ENCODE measurements around the gene PRR30. TPM values are rescaled to one million over a fixed set of nuclear protein-coding genes. Genes with fewer than 3 reads are reported as not detected.
A peak's percentile ranks its signal among the peaks of the same experiment; 100 is the strongest.
"Not testable (repeated sequence)": the region's sequence is repeated elsewhere in the genome, so short reads cannot be mapped to it uniquely, and the experiment has no call there.

PRR30 gene
- total RNA-seq, 2 donors from 2014 or later, result not detected

GRCh38 chr2:27122791-27123190 is 16.4 kb downstream of the PRR30 start:
- TF ChIP-seq CTCF (IDR thresholded peaks at IDR 0.05), result no peak
- Histone ChIP-seq H3K4me3 (peak overlapping the region in 1 of 2 donors; percentile 62), H3K27me3 (no peaks in the 10 kb centered on the region), H3K36me3 (no peaks in the 10 kb centered on the region), H3K4me1 (peaks cover 0 to 25% of the 10 kb centered on the region in 2 donors), H3K9me3 (no peaks in the 10 kb centered on the region), H3K27ac (peak overlapping the region; percentile 43 to 71)
- DNase-seq (ENCODE audit: low spot score), result no peak

GRCh38 chr2:27121906-27122305 is 17.3 kb downstream of the PRR30 start:
- no peak for DNase-seq (ENCODE audit: low spot score)
- Histone ChIP-seq H3K36me3 (no peaks in the 10 kb centered on the region), H3K27me3 (no peaks in the 10 kb centered on the region), H3K4me1 (peaks cover 0 to 25% of the 10 kb centered on the region in 2 donors), H3K9me3 (no peaks in the 10 kb centered on the region), H3K27ac (no peak overlapping the region), H3K4me3 (no peak overlapping the region)
- no peak for TF ChIP-seq CTCF (IDR thresholded peaks at IDR 0.05)

- H3K9me3 ChIP-seq; H3K27ac ChIP-seq; DNase-seq (ENCODE audit: low spot score); H3K27me3 ChIP-seq; H3K36me3 ChIP-seq: not testable (repeated sequence)
- Histone ChIP-seq H3K4me1 (peaks cover 0 to 25% of the 10 kb centered on the region in 2 donors), H3K4me3 (peak overlapping the region in 1 of 2 donors; percentile 50)
Measured at GRCh38 chr2:27119330-27119670, 19.9 kb downstream of the PRR30 start.

GRCh38 chr2:27118525-27119329 is 20.5 kb downstream of the PRR30 start, which contains the start of gene CGREF1:
CGREF1 (minus strand) TSS chr2:27119128; CDS start chr2:27104366, 14,762 bp downstream.
- no peak for DNase-seq (ENCODE audit: low spot score)
- Histone ChIP-seq H3K4me1 (peaks cover 0 to 20% of the 10 kb centered on the region in 2 donors), H3K27me3 (no peaks in the 10 kb centered on the region), H3K27ac (no peak within 1 kb of the TSS), H3K4me3 (peak within 1 kb of the TSS; percentile 41 to 50), H3K36me3 (no peaks in the 10 kb centered on the region), H3K9me3 (no peaks in the 10 kb centered on the region)
- no peak for TF ChIP-seq CTCF (IDR thresholded peaks at IDR 0.05)

GRCh38 chr2:27117995-27118524 is 21.1 kb downstream of the PRR30 start:
- H3K4me3 ChIP-seq, result peak overlapping the region; percentile 41 to 50
- H3K27ac ChIP-seq, result no peak overlapping the region
- no peak for TF ChIP-seq CTCF (IDR thresholded peaks at IDR 0.05)
- no peaks in the 10 kb centered on the region for H3K36me3 ChIP-seq
- H3K27me3 ChIP-seq, result no peaks in the 10 kb centered on the region
- no peak for DNase-seq (ENCODE audit: low spot score)
- H3K4me1 ChIP-seq, result peaks cover 0 to 16% of the 10 kb centered on the region in 2 donors
- no peaks in the 10 kb centered on the region for H3K9me3 ChIP-seq

- no peak for DNase-seq (ENCODE audit: low spot score)
- H3K36me3 ChIP-seq, result no peaks in the 10 kb centered on the region
- H3K27ac ChIP-seq, result no peak overlapping the region
- TF ChIP-seq CTCF (IDR thresholded peaks at IDR 0.05), result no peak
- H3K27me3 ChIP-seq, result no peaks in the 10 kb centered on the region
- no peaks in the 10 kb centered on the region for H3K9me3 ChIP-seq
- H3K4me3 ChIP-seq, result no peak overlapping the region
- H3K4me1 ChIP-seq, result peaks cover 0 to 13% of the 10 kb centered on the region in 2 donors
Measured at GRCh38 chr2:27115519-27115918, 23.7 kb downstream of the PRR30 start.

GRCh38 chr2:27111392-27112078 is 27.7 kb downstream of the PRR30 start:
- H3K9me3 ChIP-seq; DNase-seq (ENCODE audit: low spot score): not testable (repeated sequence)

GRCh38 chr2:27110603-27111352 is 28.4 kb downstream of the PRR30 start:
- not testable (repeated sequence) for H3K9me3 ChIP-seq; H3K4me1 ChIP-seq; H3K4me3 ChIP-seq; DNase-seq (ENCODE audit: low spot score); H3K36me3 ChIP-seq; H3K27me3 ChIP-seq; H3K27ac ChIP-seq

More at GRCh38 chr2:27111392-27112078, 27.7 kb downstream of the PRR30 start:
- not testable (repeated sequence) for H3K27ac ChIP-seq, H3K4me3 ChIP-seq, H3K27me3 ChIP-seq, H3K36me3 ChIP-seq, H3K4me1 ChIP-seq
